HepG2 (cell line): ENCODE measurements around the gene RAC3. TPM values are rescaled to one million over a fixed set of nuclear protein-coding genes. Genes with fewer than 3 reads are reported as not detected.

Experiments used
- AFF4 ChIP-seq: sonication (generic); formaldehyde crosslinking; IDR thresholded peaks from 2 replicates; pipeline ENCODE4 v1.4.0; 2020; ENCODE audit warnings: missing genetic modification reagents
- ATAD3A ChIP-seq: sonication (generic); formaldehyde crosslinking; IDR thresholded peaks from 2 replicates; pipeline ENCODE4 v1.4.0; 2020; ENCODE audit warnings: missing genetic modification reagents
- CCAR2 ChIP-seq: fragments of 200-400 bp; formaldehyde crosslinking; optimal IDR thresholded peaks from 2 replicates; pipeline ENCODE3; 2018; ENCODE audit warnings: low read depth, mild to moderate bottlenecking, low read length, moderate library complexity
- ELK4 ChIP-seq: sonication (generic); formaldehyde crosslinking; IDR thresholded peaks from 2 replicates; pipeline ENCODE4 v1.9.0; 2021; ENCODE audit warnings: missing genetic modification reagents, borderline replicate concordance
- ERF ChIP-seq: IDR thresholded peaks from 2 replicates; pipeline ENCODE4 v1.6.1; 2018; ENCODE audit warnings: missing biosample characterization, missing genetic modification reagents
- FOSL1 ChIP-seq: sonication (generic); formaldehyde crosslinking; IDR thresholded peaks from 2 replicates; pipeline ENCODE4 v1.9.0; 2021; ENCODE audit warnings: missing genetic modification reagents, borderline replicate concordance
- GATAD1 ChIP-seq: IDR thresholded peaks from 2 replicates; pipeline ENCODE4 v1.6.1; 2016; ENCODE audit warnings: missing genetic modification reagents, missing compliant biosample characterization
- REPIN1 ChIP-seq: sonication (generic); formaldehyde crosslinking; IDR thresholded peaks from 2 replicates; pipeline ENCODE4 v1.8.0; 2022; ENCODE audit warnings: missing genetic modification reagents, low read depth, mild to moderate bottlenecking, borderline replicate concordance
- SP140L ChIP-seq: sonication (generic); formaldehyde crosslinking; IDR thresholded peaks from 2 replicates; pipeline ENCODE4 v1.4.0; 2020; ENCODE audit warnings: missing genetic modification reagents, borderline replicate concordance
- THYN1 ChIP-seq: sonication (generic); formaldehyde crosslinking; IDR thresholded peaks from 2 replicates; pipeline ENCODE4 v1.8.1; 2023; ENCODE audit warnings: low read depth, mild to moderate bottlenecking, moderate library complexity, missing genetic modification reagents, borderline replicate concordance
- ZFP82 ChIP-seq: sonication (generic); formaldehyde crosslinking; IDR thresholded peaks from 2 replicates; pipeline ENCODE4 v1.5.1; 2020; ENCODE audit warnings: mild to moderate bottlenecking, missing genetic modification reagents, borderline replicate concordance
- ZFY ChIP-seq: sonication (generic); formaldehyde crosslinking; IDR thresholded peaks from 2 replicates; pipeline ENCODE4 v1.4.0; 2020; ENCODE audit warnings: missing genetic modification reagents
- ZNF235 ChIP-seq: sonication (generic); formaldehyde crosslinking; IDR thresholded peaks from 2 replicates; pipeline ENCODE4 v1.8.1; 2023; ENCODE audit warnings: mild to moderate bottlenecking, missing genetic modification reagents, borderline replicate concordance
- ZNF264 ChIP-seq: sonication (generic); formaldehyde crosslinking; IDR thresholded peaks from 2 replicates; pipeline ENCODE4 v1.4.0; 2020; ENCODE audit warnings: missing genetic modification reagents
- ZNF282 ChIP-seq: fragments of 450-650 bp; IDR thresholded peaks from 2 replicates; pipeline ENCODE4 v1.6.1; 2018; ENCODE audit not compliant: partially characterized antibody
- ZNF432 ChIP-seq: sonication (generic); formaldehyde crosslinking; IDR thresholded peaks from 2 replicates; pipeline ENCODE4 v1.5.0; 2020; ENCODE audit warnings: missing genetic modification reagents, mild to moderate bottlenecking, borderline replicate concordance
- ZNF501 ChIP-seq: sonication (generic); formaldehyde crosslinking; IDR thresholded peaks from 2 replicates; pipeline ENCODE4 v1.5.1; 2020; ENCODE audit warnings: mild to moderate bottlenecking, moderate library complexity, missing genetic modification reagents
- ZNF562 ChIP-seq: sonication (generic); formaldehyde crosslinking; IDR thresholded peaks from 2 replicates; pipeline ENCODE4 v1.8.0; 2022; ENCODE audit warnings: missing genetic modification reagents, borderline replicate concordance
- ZNF605 ChIP-seq: sonication (generic); formaldehyde crosslinking; IDR thresholded peaks from 2 replicates; pipeline ENCODE4 v1.8.0; 2022; ENCODE audit warnings: mild to moderate bottlenecking, missing genetic modification reagents
- ZNF788 ChIP-seq: sonication (generic); formaldehyde crosslinking; IDR thresholded peaks from 2 replicates; pipeline ENCODE4 v1.5.0; 2020; ENCODE audit warnings: mild to moderate bottlenecking, missing genetic modification reagents, borderline replicate concordance
- polyA plus RNA-seq, 8 experiments: library from polyadenylated mRNA; depleted of rRNA in 3 of 8; stranded (reverse) in 7 of 8; unstranded in 1 of 8; fragments of >200 nt; fragmentation: Illumina TruSeq in 4 of 8; extraction: Trizol in 4 of 8; gene quantifications; 2 replicates each; pipeline versions ENCODE4 v1.2.1 to v1.2.3, GENCODE V29; 2011 to 2016; ENCODE audit warnings: low read depth in 4 of 8, missing spikeins in 1 of 8, mixed read lengths in 1 of 8; ENCODE audit not compliant: insufficient read depth in 1 of 8
- total RNA-seq, 5 experiments: library from RNA; depleted of rRNA; stranded (reverse); fragments of >200 nt; fragmentation: Illumina TruSeq; extraction: Trizol; gene quantifications; 2 replicates each; pipeline ENCODE4 v1.2.3, GENCODE V29; 2016; ENCODE audit warnings: low read depth in 1 of 5
- TF ChIP-seq, protein P1 (sequence below): sonication (generic); formaldehyde crosslinking; IDR thresholded peaks from 2 replicates; pipeline ENCODE4 v1.4.0; 2020; ENCODE audit warnings: missing genetic modification reagents
- TF ChIP-seq, protein P2 (sequence below): sonication (generic); formaldehyde crosslinking; IDR thresholded peaks from 2 replicates; pipeline ENCODE4 v1.5.0; 2020; ENCODE audit warnings: missing genetic modification reagents, mild to moderate bottlenecking, borderline replicate concordance

Gene RAC3
- total and polyA plus RNA-seq, 2 of the 13 experiments (the other 11 are each of a cell fraction or from before 2014, with no cell fraction given): 10.5 to 21.3 TPM

DNA sequence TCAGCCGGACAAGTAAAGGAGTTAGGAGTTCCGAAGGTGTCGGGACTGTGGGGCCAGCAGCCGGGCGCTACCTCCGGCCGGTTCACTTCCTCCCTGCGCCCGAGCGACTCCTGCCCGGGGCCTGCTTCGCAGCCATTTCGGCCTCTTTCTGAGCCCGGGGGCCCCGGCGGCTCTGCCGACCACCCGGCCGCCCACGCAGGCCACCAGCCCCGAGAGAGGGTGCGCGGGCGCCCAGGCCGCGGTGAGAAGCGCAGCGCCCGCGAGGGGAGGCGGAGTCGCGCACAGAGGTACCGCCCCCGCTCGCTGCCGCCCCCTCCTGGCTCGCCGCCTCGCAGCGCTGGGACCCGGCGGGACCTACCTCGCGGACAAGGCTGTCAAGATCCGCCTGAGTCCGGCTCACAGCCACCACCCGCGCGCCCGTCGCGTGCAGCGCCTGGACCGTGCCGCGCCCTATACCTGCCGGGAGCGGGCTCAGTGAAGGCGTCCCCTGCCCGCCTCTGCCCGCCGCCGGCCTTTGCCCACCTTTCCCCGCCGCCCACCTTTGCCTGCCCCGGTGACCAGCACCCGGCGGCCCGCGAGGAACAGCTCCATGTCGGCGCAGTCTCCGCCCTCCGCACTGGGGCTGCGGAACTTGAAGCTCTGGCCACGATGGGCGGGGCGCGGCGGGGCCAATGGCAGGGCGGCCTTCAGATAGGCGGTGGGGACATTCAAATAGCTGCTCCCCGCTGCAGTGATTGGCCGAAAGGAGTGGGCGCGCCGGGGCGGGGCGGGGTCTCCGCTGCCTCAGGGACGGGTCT is 5.8 kb downstream of the RAC3 start, which contains the start of gene DCXR (continued):
- no peak for TF ChIP-seq ZNF282
- peak; percentile 91; the same call in 1 of the 2 replicates for TF ChIP-seq ZFP82 (CRISPR knock-in tag)
- peak; percentile 71; the same call in 1 of the 2 replicates for TF ChIP-seq GATAD1 (CRISPR knock-in tag)
- no peak for TF ChIP-seq SP140L (CRISPR knock-in tag)
- TF ChIP-seq ZNF562 (CRISPR knock-in tag): no peak
- no peak for TF ChIP-seq ZNF432 (CRISPR knock-in tag)
- peak; percentile 96 for TF ChIP-seq ERF (CRISPR knock-in tag)
- TF ChIP-seq, protein P1, sequence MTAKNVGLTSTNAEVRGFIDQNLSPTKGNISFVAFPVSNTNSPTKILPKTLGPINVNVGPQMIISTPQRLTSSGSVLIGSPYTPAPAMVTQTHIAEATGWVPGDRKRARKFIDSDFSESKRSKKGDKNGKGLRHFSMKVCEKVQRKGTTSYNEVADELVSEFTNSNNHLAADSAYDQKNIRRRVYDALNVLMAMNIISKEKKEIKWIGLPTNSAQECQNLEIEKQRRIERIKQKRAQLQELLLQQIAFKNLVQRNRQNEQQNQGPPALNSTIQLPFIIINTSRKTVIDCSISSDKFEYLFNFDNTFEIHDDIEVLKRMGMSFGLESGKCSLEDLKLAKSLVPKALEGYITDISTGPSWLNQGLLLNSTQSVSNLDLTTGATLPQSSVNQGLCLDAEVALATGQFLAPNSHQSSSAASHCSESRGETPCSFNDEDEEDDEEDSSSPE (CRISPR knock-in tag): peak; percentile 72
- no peak for TF ChIP-seq ZNF235 (CRISPR knock-in tag)
- peak; percentile 100 for TF ChIP-seq ZNF501 (CRISPR knock-in tag)
- peak; percentile 77; the same call in 1 of the 2 replicates for TF ChIP-seq ATAD3A (CRISPR knock-in tag)
- no peak for TF ChIP-seq THYN1
- peak; percentile 61; the same call in 1 of the 2 replicates for TF ChIP-seq REPIN1 (CRISPR knock-in tag)
- no peak for TF ChIP-seq FOSL1 (CRISPR knock-in tag)
- TF ChIP-seq ZNF605 (CRISPR knock-in tag): no peak
- no peak for TF ChIP-seq CCAR2
- peak; percentile 93 for TF ChIP-seq ZFY (CRISPR knock-in tag)
- TF ChIP-seq ZNF788 (CRISPR knock-in tag): peak; percentile 61; the same call in 1 of the 2 replicates
- TF ChIP-seq ZNF264 (CRISPR knock-in tag): no peak
- peak; percentile 70; the same call in 1 of the 2 replicates for TF ChIP-seq AFF4 (CRISPR knock-in tag)
- TF ChIP-seq ELK4 (CRISPR knock-in tag): no peak
- TF ChIP-seq, protein P2, sequence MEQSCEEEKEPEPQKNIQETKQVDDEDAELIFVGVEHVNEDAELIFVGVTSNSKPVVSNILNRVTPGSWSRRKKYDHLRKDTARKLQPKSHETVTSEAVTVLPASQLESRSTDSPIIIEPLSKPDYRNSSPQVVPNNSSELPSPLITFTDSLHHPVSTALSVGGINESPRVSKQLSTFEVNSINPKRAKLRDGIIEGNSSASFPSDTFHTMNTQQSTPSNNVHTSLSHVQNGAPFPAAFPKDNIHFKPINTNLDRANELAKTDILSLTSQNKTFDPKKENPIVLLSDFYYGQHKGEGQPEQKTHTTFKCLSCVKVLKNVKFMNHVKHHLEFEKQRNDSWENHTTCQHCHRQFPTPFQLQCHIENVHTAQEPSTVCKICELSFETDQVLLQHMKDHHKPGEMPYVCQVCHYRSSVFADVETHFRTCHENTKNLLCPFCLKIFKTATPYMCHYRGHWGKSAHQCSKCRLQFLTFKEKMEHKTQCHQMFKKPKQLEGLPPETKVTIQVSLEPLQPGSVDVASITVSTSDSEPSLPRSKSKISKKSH (CRISPR knock-in tag): no peak
